ENCODE results near the gene SCO2. TPM values are rescaled to one million over a fixed set of nuclear protein-coding genes. Genes with fewer than 3 reads are reported as not detected.
"Not testable (repeated sequence)": the region's sequence is repeated elsewhere in the genome, so short reads cannot be mapped to it uniquely, and the experiment has no call there.

SCO2 gene
- total RNA-seq, 1 experiment from 2014 or later: 1.6 TPM

GRCh38 chr22:50520184-50520583, 5.2 kb downstream of the SCO2 start:
- DNase-seq (ENCODE audit: low read depth): not testable (repeated sequence)

GRCh38 chr22:50519151-50519550, 6.2 kb downstream of the SCO2 start:
- no peak for DNase-seq (ENCODE audit: low read depth)

DNA sequence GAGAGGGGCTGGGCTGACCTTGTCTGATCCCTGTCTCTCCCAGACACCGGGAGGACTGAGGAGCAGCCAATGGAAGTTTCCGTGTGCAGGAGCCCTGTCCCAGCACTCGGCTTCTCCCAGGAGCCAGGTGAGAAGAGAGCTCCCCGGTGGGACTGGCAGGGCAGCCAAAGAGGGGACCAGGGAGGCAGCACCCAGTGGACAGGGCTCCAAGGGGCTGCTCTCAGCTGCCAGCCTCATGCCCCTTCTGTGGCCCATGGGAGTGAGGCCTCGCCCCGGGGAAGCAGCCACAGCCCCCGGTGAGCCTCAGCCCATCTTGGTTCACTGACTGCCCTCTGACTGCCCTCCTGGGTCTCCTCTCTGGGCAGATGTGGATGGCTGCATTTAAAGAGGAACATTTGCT, 6.8 kb downstream of the SCO2 start:
- no peak for DNase-seq (ENCODE audit: low read depth)

GRCh38 chr22:50517495-50518260, 7.7 kb downstream of the SCO2 start:
- DNase-seq (ENCODE audit: low read depth): no peak

- no peak for DNase-seq (ENCODE audit: low read depth)
Measured at GRCh38 chr22:50516891-50517290, 8.5 kb downstream of the SCO2 start.

DNA sequence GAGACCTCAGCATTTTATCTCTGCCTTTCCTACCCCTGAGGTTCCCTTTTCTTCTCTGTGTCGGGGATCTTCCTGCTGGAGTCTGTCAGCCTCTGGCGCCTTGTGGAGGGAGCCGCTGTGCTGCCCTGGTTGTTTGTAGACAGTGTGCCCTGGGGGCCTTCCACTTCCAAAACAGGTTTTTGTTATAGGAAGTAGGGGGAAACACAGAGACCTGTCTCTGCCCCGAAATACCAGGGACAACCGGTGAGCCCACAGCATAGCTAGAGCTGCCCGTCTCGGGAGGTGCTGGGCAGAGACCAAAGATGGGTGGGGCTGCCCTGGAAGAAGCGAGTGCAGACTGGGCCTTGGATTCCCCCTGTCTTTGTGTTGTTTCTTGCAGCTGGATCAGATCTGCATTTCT, 9.3 kb downstream of the SCO2 start:
- DNase-seq (ENCODE audit: low read depth): no peak

- DNase-seq (ENCODE audit: low read depth): no peak
Measured at GRCh38 chr22:50513175-50513574, 12.2 kb downstream of the SCO2 start.

DNA sequence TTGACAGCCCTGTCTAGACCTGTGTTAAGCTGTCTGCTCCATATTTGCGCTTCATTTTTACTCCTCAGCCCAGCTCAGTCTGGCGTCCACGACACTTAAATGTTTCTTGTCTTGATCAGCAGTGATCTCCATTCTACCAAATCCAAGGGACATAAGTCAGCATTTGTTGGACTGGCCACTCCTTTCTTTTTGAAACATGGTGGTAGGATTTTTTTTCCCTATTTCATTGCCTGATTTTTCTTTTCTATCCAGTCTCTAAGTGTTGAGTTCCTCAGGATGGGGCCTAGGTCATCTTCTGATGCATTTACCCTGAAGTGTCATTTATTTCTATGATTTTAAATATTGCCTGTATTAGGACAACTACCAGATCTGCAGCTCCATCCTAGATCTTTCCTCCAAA, 16.5 kb downstream of the SCO2 start:
- DNase-seq (ENCODE audit: low read depth): no peak

GRCh38 chr22:50507991-50508884, 17.2 kb downstream of the SCO2 start, which contains the start of gene NCAPH2:
Gene NCAPH2 (plus strand): TSS chr22:50508224. CDS start chr22:50508338, 114 bp downstream.
- peak; percentile 89 for DNase-seq (ENCODE audit: low read depth)

DNA sequence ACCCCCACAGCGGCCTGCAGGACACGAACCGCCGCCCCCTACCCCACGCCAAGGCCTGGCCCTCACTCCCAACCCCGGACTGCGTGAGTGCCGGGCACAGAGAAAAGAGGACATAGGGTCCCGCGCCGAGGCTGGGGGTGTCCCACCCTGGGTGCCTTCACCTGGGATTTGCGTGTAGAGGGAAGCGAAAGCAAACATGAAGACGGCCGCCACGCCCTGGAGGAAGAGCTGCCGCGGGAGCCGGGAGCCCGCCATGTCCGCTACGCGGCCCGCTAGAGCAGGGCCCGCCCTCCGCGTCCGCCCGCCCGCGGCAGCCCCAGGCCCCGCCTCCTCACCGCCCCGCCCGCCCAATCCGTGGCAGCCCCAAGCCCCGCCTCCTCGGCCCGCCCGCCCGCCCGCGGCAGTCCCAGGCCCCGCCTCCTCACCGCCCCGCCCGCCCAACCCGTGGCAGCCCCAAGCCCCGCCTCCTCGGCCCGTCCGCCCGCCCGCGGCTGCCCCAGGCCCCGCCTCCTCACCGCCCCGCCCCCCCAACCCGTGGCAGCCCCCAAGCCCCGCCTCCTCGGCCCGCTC, 17.9 kb downstream of the SCO2 start, which contains the start of gene LMF2:
LMF2 (minus strand) TSS at position 282 of the 570 bp plus-strand sequence; CDS start at position 255, 27 bp downstream.
- peak; percentile 63 for DNase-seq (ENCODE audit: low read depth)

DNA sequence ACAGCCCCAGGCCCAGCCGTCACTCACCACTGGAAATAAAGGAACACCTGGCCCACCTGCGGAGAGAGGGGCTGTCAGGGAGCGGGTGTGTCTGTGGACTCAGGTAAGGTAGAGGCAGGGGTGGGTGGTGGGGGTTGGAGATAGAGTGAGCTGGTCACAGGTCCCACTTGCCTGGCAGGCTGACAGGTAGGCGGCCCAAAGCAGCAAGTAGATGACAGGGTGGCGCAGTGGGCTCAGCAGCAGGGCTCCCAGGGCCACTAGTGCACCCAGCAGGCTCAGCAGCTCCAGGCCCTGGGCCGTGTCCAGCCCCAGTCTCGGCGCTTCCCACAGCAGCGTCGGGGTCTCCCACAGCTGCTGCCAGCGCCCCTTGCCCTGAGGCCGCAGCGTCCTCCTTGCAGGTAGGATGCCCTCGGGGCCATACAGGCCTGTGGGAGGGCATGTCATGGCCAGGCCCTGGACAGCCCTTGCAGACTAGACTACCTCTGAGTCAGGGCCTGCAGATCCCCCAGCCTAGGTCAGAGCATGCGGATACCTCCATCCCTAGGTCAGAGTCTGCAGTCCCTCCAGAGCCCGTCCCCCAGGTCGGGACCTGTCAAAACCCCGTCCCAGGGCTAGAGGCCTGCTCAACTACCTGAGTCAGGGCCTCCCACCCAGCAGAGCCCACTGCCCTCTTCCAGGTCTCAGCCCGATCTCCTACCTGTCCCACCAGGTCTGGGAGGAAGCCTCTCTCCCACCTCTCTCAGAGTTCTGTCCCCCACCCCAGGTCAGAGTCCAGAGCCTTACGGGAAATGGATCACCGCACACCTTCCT, 18.6 kb downstream of the SCO2 start:
- no peak for DNase-seq (ENCODE audit: low read depth)

DNA sequence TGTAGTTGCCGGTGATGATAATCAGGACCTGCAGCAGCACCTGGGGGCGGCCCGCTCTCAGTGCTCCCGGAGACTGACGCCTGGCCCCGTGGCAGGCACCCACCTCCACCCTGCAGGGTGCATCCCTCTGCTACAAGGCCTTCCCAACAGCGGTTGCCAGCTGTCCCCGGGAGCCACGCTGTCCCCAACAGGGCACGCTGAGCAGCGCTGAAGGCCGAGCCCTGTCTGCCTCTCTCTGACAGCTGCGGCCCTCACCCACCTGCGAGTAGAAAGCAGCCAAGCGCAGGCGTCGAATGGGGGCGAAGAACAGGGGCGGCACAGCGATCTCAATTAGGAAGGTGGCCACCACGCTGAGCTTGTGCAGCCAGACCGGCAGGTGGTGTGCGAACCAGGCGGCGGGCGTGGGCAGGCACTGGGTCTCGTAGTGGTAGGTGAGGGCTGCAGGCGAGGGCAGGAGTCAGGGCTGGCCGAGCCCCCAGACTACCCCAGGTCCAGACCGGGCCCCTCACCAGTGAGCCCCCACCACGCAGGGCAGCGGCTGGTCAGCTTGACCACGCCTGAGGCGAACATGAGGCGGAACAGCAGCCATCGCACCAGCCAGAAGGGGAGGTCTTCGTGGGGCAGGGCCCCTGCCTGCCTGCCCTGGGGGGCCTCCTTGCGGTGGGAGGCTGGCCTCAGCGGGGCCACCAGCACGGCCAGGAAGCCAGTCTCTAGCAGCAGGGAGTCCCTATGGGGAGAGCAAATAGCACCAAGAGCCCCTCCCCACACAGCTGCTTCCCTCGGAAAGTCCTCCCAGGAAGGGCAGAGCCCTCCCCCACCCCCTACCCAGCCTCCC, 19.4 kb downstream of the SCO2 start:
- no peak for DNase-seq (ENCODE audit: low read depth)

DNA sequence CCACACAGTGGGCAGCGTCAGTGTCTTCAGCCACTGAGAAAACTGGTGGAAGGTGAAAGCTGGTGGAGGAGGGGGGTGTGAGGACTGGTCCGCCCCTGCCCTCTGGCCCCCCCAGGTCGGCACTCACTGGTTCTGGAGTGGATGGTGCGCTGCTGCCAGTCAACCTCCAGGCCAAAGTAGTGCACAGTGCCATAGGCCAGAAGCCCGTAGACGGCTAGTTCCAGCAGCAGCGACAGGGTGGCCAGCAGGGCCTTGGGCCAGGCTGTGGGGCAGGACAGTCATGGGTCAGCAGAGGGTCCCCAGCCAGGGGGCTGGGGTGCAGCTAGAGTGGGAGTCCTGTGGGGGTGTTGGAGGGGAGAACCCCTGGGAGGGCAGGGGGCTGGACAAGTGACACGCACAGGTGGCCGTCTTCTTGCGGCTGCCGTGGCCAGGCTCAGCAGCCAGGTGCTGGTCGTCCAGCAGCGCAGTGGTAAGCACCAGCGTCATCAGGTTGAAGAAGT, 20.1 kb downstream of the SCO2 start:
- DNase-seq (ENCODE audit: low read depth): no peak

DNA sequence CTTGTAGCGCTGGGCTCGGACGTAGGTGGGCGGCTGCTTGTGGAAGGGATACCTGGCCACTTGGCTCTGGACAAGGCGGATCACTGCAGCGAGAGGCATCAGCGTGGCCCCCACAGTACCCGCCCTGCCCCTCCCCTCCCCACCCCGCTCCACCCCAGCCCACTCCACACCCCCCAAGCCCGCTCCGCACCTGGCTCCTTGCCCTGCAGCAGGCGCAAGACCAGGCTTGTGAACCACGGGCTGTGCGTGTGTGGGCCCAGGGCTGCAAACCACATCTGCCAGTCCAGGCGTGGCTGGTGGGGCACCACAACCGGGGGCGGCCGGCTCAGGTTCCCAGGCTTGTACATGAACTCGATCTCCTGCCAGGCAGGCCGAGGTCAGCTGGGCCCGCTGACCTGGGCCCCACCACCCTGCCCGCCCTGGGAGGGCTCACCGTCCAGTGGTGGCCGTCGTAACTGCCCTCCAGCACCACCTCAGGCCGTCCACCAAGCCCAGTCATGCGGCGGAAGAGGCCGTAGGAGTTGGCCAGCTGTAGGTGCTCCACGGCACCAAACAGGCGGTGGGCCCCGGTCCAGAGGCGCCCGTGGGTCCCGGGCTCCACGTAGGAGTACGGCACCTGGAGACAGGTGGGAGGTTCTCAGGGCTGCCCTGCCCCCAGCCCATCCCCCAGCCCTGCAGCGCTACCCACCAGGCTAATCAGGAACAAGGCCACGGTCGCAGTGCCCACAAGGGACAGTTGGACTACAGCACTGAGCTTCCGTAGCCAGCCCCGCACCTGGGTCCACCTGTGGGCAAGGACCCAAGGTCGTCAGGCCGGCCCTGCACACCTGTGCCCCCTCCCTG, 20.8 kb downstream of the SCO2 start:
- DNase-seq (ENCODE audit: low read depth): no peak

DNA sequence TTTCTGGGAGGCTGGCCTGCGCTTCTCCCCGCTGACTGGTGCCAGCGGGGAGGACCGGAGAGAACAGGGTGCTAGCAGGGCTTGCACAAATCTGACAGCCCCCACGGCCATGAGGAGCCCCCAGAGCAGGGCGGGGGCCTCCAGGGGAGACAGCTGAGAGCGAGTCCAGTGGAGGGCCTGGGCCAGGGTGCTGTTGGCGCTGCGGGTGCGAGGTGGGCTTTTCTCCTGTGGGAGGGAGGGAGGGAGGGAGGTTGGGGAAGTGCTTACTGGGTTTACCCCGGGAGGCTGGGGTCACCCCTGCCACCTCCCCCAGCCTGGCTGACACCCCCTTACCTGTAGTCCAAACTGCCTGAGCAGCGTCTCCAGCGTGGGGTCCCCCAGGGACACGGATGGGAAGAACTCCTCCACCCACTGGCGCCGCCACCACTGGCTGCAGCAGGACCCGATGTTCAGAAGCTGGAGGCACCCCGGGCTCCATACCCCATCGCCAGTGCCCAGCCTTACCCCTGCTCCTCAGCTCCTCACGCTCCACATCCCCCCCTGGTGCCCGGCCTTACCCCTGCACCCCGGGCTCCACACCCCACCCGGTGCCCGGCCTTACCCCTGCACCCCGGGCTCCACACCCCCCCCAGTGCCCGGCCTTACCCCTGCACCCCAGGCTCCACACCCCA, 21.8 kb downstream of the SCO2 start:
- DNase-seq (ENCODE audit: low read depth): no peak

DNA sequence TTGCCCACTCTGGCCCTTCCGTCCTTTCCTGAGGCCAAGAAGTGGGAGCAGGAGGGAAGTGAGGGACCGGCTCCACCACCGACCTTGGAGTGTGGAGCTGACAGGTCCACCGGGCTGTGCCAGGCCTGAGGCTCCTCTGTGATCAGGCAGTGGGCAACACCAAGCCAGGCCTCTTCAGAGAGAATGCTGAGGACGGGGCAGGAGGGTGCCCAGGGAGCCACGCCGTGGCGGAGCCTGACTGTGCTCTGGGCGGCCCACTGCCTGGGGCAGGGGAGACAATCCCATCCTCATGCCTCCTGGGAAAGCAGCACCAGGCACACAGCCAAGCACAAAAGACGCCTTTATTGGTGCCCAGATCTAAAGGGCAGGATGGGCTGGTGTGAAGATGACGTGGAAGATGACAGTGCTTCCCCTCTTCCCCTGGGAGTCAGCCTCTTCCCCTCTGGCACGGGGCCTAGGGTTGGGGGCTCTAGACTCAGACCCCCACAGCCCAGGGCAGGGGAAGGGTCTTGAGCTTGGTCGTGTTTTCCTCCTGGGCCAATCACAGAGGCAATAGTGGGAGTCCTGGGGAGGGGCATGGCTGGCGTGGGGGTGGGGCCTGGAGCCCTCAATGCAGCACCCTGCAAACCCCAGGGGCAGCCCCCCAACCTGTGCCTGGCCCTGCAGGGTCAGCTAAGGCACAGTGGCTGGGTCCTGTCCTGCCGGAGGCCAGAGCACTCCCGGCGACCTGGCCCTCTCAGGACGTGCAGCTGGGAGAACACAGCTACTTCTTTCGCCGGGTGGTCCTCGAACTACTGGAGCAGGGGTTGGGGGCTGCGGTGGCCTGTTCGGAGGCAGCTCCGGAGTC, 22.5 kb downstream of the SCO2 start:
- no peak for DNase-seq (ENCODE audit: low read depth)

- DNase-seq (ENCODE audit: low read depth): no peak
Measured at GRCh38 chr22:50502096-50502495, 23.3 kb downstream of the SCO2 start.

- DNase-seq (ENCODE audit: low read depth): no peak
Measured at GRCh38 chr22:50500452-50500851, 24.9 kb downstream of the SCO2 start.
